ENCODE results near the gene CRYBB3. TPM values are rescaled to one million over a fixed set of nuclear protein-coding genes. Genes with fewer than 3 reads are reported as not detected.

Gene CRYBB3
- total and polyA plus RNA-seq, 2 donors (not counting 1 experiment from before 2014, with no cell fraction given), result not detected

DNA sequence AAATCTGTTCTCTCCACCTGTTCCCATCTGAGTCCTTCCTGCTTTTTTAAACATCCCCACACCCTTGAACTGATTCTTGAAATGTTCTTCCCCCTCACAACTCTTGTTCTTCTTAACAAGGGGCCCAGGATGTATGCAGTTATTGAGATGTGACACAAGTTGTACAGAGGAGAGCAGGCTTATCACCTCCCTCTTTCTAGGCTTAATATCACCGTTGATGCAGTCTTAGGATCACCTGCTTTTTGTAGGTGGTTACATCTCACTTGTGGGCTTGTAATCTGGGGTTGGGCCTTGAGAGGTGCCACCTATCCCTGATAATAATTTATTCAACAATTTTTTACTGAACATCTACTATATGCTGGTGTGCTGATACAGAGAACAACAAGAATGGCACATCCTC, 6.2 kb downstream of the CRYBB3 start:
- no CpG with 5 or more reads among the region's 1 CpG for WGBS (ENCODE audit: insufficient coverage)
- no peak for TF ChIP-seq EZH2 (IDR thresholded peaks at IDR 0.05; ENCODE audit: borderline replicate concordance, insufficient read depth, low read depth, low read length, poor library complexity, severe bottlenecking)
- TF ChIP-seq, protein P1, sequence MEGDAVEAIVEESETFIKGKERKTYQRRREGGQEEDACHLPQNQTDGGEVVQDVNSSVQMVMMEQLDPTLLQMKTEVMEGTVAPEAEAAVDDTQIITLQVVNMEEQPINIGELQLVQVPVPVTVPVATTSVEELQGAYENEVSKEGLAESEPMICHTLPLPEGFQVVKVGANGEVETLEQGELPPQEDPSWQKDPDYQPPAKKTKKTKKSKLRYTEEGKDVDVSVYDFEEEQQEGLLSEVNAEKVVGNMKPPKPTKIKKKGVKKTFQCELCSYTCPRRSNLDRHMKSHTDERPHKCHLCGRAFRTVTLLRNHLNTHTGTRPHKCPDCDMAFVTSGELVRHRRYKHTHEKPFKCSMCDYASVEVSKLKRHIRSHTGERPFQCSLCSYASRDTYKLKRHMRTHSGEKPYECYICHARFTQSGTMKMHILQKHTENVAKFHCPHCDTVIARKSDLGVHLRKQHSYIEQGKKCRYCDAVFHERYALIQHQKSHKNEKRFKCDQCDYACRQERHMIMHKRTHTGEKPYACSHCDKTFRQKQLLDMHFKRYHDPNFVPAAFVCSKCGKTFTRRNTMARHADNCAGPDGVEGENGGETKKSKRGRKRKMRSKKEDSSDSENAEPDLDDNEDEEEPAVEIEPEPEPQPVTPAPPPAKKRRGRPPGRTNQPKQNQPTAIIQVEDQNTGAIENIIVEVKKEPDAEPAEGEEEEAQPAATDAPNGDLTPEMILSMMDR (IDR thresholded peaks at IDR 0.05), result no peak
- H3K27ac Mint-ChIP-seq, result no peak overlapping the region

DNA sequence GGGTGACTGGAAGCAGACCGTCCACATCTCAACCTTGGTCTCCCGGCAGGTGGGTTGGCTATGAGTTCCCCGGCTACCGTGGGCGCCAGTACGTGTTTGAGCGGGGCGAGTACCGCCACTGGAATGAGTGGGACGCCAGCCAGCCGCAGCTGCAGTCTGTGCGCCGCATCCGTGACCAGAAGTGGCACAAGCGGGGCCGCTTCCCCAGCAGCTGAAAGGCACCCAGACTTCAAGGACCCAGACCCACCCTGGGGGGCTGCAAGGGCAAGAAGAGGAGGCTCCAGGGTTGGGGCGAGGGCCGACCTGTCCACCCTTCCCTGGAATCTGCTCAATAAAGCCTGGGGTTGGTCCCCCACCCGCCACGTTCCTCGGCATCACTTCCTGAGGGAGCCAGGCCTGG, 7.3 kb downstream of the CRYBB3 start:
- no peak for DNase-seq
- Histone ChIP-seq H3K27ac (ENCODE audit: low read length in 2 of 2) (no peak overlapping the region), H3K9ac (ENCODE audit: low read length) (no peak overlapping the region), H3K9me3 (ENCODE audit: control extremely low read depth in 1 of 3, control insufficient read depth in 2 of 3, insufficient read depth in 1 of 3, low read length in 2 of 3) (peaks cover 0 to 2% (median 0%) of the 10 kb centered on the region in 3 donors), H3K4me3 (ENCODE audit: control extremely low read depth in 1 of 5, extremely low read depth in 1 of 5, insufficient read depth in 1 of 5, low read depth in 2 of 5, low read length in 4 of 5) (no peak overlapping the region), H3K4me2 (replicated peaks; ENCODE audit: low read depth, low read length, poor library complexity, severe bottlenecking) (no peak overlapping the region), H3K27me3 (replicated peaks in 1 of 4; ENCODE audit: control extremely low read depth in 1 of 4, control insufficient read depth in 3 of 4, insufficient read depth in 4 of 4, low read length in 3 of 4) (peaks cover 0 to 3% (median 0%) of the 10 kb centered on the region in 4 experiments), H3K4me1 (ENCODE audit: control insufficient read depth in 2 of 2, insufficient read depth in 2 of 2, low read length in 2 of 2) (no peaks in the 10 kb centered on the region), H3K36me3 (replicated peaks in 1 of 2; ENCODE audit: control extremely low read depth in 1 of 2, control insufficient read depth in 1 of 2, extremely low read depth in 1 of 2, insufficient read depth in 2 of 2, low read length in 1 of 2) (no peaks in the 10 kb centered on the region), H3K79me2 (ENCODE audit: control insufficient read depth, insufficient read depth, low read length) (no peaks in the 10 kb centered on the region), H2AFZ (ENCODE audit: insufficient read depth, low read depth, low read length, poor library complexity, severe bottlenecking) (no peak overlapping the region), H4K20me1 (ENCODE audit: control insufficient read depth, insufficient read depth, low read length, poor library complexity, severe bottlenecking) (no peaks in the 10 kb centered on the region)
- WGBS (ENCODE audit: insufficient coverage), result 90% methylated on average over 21 of the region's 21 CpGs
- peaks cover 12% of the 10 kb centered on the region for H3K27me3 Mint-ChIP-seq
- H3K27ac Mint-ChIP-seq, result no peak overlapping the region
- ChIA-PET CTCF (no interaction called here), POLR2A (no interaction called here)
- no peak for ATAC-seq (ENCODE audit: low read depth)
- H3K9me3 Mint-ChIP-seq (ENCODE audit: insufficient read depth), result no peaks in the 10 kb centered on the region
- H3K4me1 Mint-ChIP-seq, result no peaks in the 10 kb centered on the region
- intact Hi-C loops (cut with micrococcal nuclease), result no loop called here
- H3K4me3 Mint-ChIP-seq, result no peak overlapping the region
- TF ChIP-seq EZH2 (IDR thresholded peaks at IDR 0.05; ENCODE audit: borderline replicate concordance, insufficient read depth, low read depth, low read length, poor library complexity, severe bottlenecking), result no peak
- TF ChIP-seq, protein P1 (IDR thresholded peaks at IDR 0.05), result no peak

More for the DNA sequence above, 6.2 kb downstream of the CRYBB3 start:
- no peak overlapping the region for H3K4me3 Mint-ChIP-seq
- H3K36me3 ChIP-seq (replicated peaks in 1 of 2; ENCODE audit: control extremely low read depth in 1 of 2, control insufficient read depth in 1 of 2, extremely low read depth in 1 of 2, insufficient read depth in 2 of 2, low read length in 1 of 2), result no peaks in the 10 kb centered on the region
- H3K27ac ChIP-seq (ENCODE audit: low read length in 2 of 2), result no peak overlapping the region
- DNase-seq, result no peak
- H3K4me3 ChIP-seq (ENCODE audit: control extremely low read depth in 1 of 5, extremely low read depth in 1 of 5, insufficient read depth in 1 of 5, low read depth in 2 of 5, low read length in 4 of 5), result no peak overlapping the region
- ChIA-PET CTCF (no interaction called here), POLR2A (no interaction called here)
- H3K9ac ChIP-seq (ENCODE audit: low read length), result no peak overlapping the region
- no peak overlapping the region for H2AFZ ChIP-seq (ENCODE audit: insufficient read depth, low read depth, low read length, poor library complexity, severe bottlenecking)
- peaks cover 9% of the 10 kb centered on the region for H3K27me3 Mint-ChIP-seq
- H3K4me1 ChIP-seq (ENCODE audit: control insufficient read depth in 2 of 2, insufficient read depth in 2 of 2, low read length in 2 of 2), result no peaks in the 10 kb centered on the region
- no peaks in the 10 kb centered on the region for H3K79me2 ChIP-seq (ENCODE audit: control insufficient read depth, insufficient read depth, low read length)
- H3K9me3 Mint-ChIP-seq (ENCODE audit: insufficient read depth), result no peaks in the 10 kb centered on the region
- no peaks in the 10 kb centered on the region for H4K20me1 ChIP-seq (ENCODE audit: control insufficient read depth, insufficient read depth, low read length, poor library complexity, severe bottlenecking)
- peaks cover 0 to 2% (median 0%) of the 10 kb centered on the region in 3 donors for H3K9me3 ChIP-seq (ENCODE audit: control extremely low read depth in 1 of 3, control insufficient read depth in 2 of 3, insufficient read depth in 1 of 3, low read length in 2 of 3)
- no peak for ATAC-seq (ENCODE audit: low read depth)
- intact Hi-C loops (cut with micrococcal nuclease), result no loop called here
- H3K4me2 ChIP-seq (replicated peaks; ENCODE audit: low read depth, low read length, poor library complexity, severe bottlenecking), result no peak overlapping the region
- no peaks in the 10 kb centered on the region for H3K4me1 Mint-ChIP-seq
- peaks cover 0 to 3% (median 0%) of the 10 kb centered on the region in 4 experiments for H3K27me3 ChIP-seq (replicated peaks in 1 of 4; ENCODE audit: control extremely low read depth in 1 of 4, control insufficient read depth in 3 of 4, insufficient read depth in 4 of 4, low read length in 3 of 4)
